HG02678 (cell line): Measurements from ENCODE around the gene KCNQ5.
"Not testable (repeated sequence)": the region's sequence is repeated elsewhere in the genome, so short reads cannot be mapped to it uniquely, and the experiment has no call there.

Source experiments
- ATAC-seq: cut with Tn5 transposase; IDR thresholded peaks from one replicate; pipeline ENCODE4 v1.9.1; 2021; ENCODE audit warnings: mild to moderate bottlenecking, moderate library complexity; ENCODE audit not compliant: unreplicated experiment

KCNQ5 gene

GRCh38 chr6:72984189-72984831 lies 362.4 kb downstream of the KCNQ5 start:
- ATAC-seq, result not testable (repeated sequence)

- no peak for ATAC-seq
These were observed 363.3 kb downstream of the KCNQ5 start for GRCh38 chr6:72984981-72985665.

GRCh38 chr6:72987301-72987700 lies 365.4 kb downstream of the KCNQ5 start:
- ATAC-seq, result no peak

GRCh38 chr6:72999995-73000394 lies 378.1 kb downstream of the KCNQ5 start:
- ATAC-seq, result no peak

- no peak for ATAC-seq
These were observed 378.6 kb downstream of the KCNQ5 start for GRCh38 chr6:73000460-73000859.

GRCh38 chr6:73002588-73002987 lies 380.7 kb downstream of the KCNQ5 start:
- ATAC-seq, result no peak

GRCh38 chr6:73003302-73003701 lies 381.4 kb downstream of the KCNQ5 start:
- no peak for ATAC-seq

- no peak for ATAC-seq
These were observed 382.4 kb downstream of the KCNQ5 start for GRCh38 chr6:73004231-73004630.

- ATAC-seq, result no peak
These were observed 383.0 kb downstream of the KCNQ5 start for GRCh38 chr6:73004861-73005260.

- no peak for ATAC-seq
These were observed 384.3 kb downstream of the KCNQ5 start for GRCh38 chr6:73006146-73006545.

GRCh38 chr6:73011945-73012344 lies 390.1 kb downstream of the KCNQ5 start:
- ATAC-seq, result no peak

GRCh38 chr6:73017476-73017875 lies 395.6 kb downstream of the KCNQ5 start:
- ATAC-seq, result no peak

- no peak for ATAC-seq
These were observed 402.7 kb downstream of the KCNQ5 start for GRCh38 chr6:73024598-73024997.

GRCh38 chr6:73027691-73028090 lies 405.8 kb downstream of the KCNQ5 start:
- ATAC-seq, result no peak

- ATAC-seq, result no peak
These were observed 406.4 kb downstream of the KCNQ5 start for GRCh38 chr6:73028124-73028766.

- ATAC-seq, result no peak
These were observed 407.1 kb downstream of the KCNQ5 start for GRCh38 chr6:73028893-73029450.

GRCh38 chr6:73030257-73030656 lies 408.4 kb downstream of the KCNQ5 start:
- peak; percentile 69 for ATAC-seq

- no peak for ATAC-seq
These were observed 409.2 kb downstream of the KCNQ5 start for GRCh38 chr6:73030791-73031782.

- ATAC-seq, result no peak
These were observed 410.7 kb downstream of the KCNQ5 start for GRCh38 chr6:73032586-73032985.

GRCh38 chr6:73036689-73037088 lies 414.8 kb downstream of the KCNQ5 start:
- ATAC-seq, result no peak

- no peak for ATAC-seq
These were observed 419.2 kb downstream of the KCNQ5 start for GRCh38 chr6:73041051-73041450.
